Keratinocyte (primary cell): ENCODE results near the gene RPH3AL.
A peak's percentile ranks its signal among the peaks of the same experiment; 100 is the strongest.

ENCODE experiments used
- EZH2 ChIP-seq: IDR thresholded peaks from one replicate; pipeline ENCODE4 v1.6.1; 2012; ENCODE audit warnings: inconsistent platforms, mild to moderate bottlenecking, low read length, moderate library complexity
- TF ChIP-seq, protein P1 (sequence below), 3 experiments: IDR thresholded peaks in 1 of 3; conservative IDR thresholded peaks in 1 of 3; optimal IDR thresholded peaks in 1 of 3; 2 replicates in 2 of 3; 3 replicates in 1 of 3; pipeline versions ENCODE3 to v1.5.1; 2011; ENCODE audit warnings: low read length in 3 of 3, mild to moderate bottlenecking in 3 of 3, moderate library complexity in 2 of 3, control low read depth in 1 of 3, inconsistent platforms in 1 of 3; ENCODE audit not compliant: insufficient read depth in 2 of 3; ENCODE audit errors: extremely low read depth in 1 of 3

GRCh38 chr17:179781-180380 lies 172.7 kb downstream of the RPH3AL start:
- TF ChIP-seq, protein P1, sequence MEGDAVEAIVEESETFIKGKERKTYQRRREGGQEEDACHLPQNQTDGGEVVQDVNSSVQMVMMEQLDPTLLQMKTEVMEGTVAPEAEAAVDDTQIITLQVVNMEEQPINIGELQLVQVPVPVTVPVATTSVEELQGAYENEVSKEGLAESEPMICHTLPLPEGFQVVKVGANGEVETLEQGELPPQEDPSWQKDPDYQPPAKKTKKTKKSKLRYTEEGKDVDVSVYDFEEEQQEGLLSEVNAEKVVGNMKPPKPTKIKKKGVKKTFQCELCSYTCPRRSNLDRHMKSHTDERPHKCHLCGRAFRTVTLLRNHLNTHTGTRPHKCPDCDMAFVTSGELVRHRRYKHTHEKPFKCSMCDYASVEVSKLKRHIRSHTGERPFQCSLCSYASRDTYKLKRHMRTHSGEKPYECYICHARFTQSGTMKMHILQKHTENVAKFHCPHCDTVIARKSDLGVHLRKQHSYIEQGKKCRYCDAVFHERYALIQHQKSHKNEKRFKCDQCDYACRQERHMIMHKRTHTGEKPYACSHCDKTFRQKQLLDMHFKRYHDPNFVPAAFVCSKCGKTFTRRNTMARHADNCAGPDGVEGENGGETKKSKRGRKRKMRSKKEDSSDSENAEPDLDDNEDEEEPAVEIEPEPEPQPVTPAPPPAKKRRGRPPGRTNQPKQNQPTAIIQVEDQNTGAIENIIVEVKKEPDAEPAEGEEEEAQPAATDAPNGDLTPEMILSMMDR (optimal IDR thresholded peaks at IDR 0.05 in 1 of 3, IDR thresholded peaks at IDR 0.05 in 1 of 3, conservative IDR thresholded peaks at IDR 0.05 in 1 of 3; ENCODE audit: extremely low read depth in 1 of 3, insufficient read depth in 2 of 3, low read length in 3 of 3) = no peak
- peak; percentile 78 for TF ChIP-seq EZH2
